ENCODE data around the gene VASN. TPM values are rescaled to one million over a fixed set of nuclear protein-coding genes. Genes with fewer than 3 reads are reported as not detected.

VASN gene
- total and polyA plus RNA-seq, 9 of the 15 experiments (the other 6 are each of a cell fraction or from before 2014, with no cell fraction given), result 0.01 to 2.5 (median 0.41) TPM; not detected in 1

DNA sequence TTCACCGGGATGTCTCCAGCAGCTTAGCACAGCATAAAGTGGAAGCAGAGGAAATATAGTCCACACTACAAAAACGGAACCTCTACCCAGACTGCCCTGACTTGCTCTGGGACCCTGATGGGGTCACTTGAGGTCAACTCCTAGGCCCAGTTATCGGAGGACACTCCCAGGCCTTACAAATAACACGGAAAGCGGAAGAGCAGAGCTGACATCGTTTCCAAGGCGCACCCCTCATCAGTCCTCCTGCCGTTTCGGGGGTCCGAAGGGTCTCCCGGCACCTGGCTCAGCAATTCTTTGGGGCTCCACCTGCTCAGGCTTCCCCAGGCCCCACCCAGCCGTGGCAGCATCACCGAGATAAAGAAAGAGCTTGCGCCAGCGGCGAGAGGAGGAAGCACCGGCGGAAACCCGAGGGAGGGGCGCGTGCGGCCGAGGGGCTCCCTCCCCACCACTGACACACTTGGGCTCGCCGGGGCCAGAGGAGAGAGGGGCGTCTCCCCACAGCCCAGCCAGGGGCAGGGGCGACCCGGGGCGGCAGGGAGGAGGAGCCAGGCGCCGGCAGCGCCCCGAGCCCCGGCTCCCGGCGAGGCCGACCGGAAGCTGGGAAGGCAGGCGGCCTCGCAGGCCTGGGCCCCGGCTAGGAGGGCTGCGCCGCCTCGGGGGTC, 44.0 kb downstream of the VASN start (continued):
- TF ChIP-seq, protein P1, sequence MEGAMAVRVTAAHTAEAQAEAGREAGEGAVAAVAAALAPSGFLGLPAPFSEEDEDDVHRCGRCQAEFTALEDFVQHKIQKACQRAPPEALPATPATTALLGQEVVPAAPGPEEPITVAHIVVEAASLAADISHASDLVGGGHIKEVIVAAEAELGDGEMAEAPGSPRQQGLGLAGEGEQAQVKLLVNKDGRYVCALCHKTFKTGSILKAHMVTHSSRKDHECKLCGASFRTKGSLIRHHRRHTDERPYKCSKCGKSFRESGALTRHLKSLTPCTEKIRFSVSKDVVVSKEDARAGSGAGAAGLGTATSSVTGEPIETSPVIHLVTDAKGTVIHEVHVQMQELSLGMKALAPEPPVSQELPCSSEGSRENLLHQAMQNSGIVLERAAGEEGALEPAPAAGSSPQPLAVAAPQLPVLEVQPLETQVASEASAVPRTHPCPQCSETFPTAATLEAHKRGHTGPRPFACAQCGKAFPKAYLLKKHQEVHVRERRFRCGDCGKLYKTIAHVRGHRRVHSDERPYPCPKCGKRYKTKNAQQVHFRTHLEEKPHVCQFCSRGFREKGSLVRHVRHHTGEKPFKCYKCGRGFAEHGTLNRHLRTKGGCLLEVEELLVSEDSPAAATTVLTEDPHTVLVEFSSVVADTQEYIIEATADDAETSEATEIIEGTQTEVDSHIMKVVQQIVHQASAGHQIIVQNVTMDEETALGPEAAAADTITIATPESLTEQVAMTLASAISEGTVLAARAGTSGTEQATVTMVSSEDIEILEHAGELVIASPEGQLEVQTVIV (CRISPR knock-in tag; IDR thresholded peaks at IDR 0.05; ENCODE audit: borderline replicate concordance), result no peak
- no peak for TF ChIP-seq TSHZ1 (CRISPR knock-in tag; IDR thresholded peaks at IDR 0.05)
- no peak for TF ChIP-seq MBD2 (IDR thresholded peaks at IDR 0.05; ENCODE audit: borderline replicate concordance, low read depth)
- TF ChIP-seq SRSF9 (IDR thresholded peaks at IDR 0.05; ENCODE audit: borderline replicate concordance, low read depth, low read length), result no peak
- no peak for TF ChIP-seq HEY1 (CRISPR knock-in tag; IDR thresholded peaks at IDR 0.05; ENCODE audit: borderline replicate concordance)
- TF ChIP-seq, protein P2, sequence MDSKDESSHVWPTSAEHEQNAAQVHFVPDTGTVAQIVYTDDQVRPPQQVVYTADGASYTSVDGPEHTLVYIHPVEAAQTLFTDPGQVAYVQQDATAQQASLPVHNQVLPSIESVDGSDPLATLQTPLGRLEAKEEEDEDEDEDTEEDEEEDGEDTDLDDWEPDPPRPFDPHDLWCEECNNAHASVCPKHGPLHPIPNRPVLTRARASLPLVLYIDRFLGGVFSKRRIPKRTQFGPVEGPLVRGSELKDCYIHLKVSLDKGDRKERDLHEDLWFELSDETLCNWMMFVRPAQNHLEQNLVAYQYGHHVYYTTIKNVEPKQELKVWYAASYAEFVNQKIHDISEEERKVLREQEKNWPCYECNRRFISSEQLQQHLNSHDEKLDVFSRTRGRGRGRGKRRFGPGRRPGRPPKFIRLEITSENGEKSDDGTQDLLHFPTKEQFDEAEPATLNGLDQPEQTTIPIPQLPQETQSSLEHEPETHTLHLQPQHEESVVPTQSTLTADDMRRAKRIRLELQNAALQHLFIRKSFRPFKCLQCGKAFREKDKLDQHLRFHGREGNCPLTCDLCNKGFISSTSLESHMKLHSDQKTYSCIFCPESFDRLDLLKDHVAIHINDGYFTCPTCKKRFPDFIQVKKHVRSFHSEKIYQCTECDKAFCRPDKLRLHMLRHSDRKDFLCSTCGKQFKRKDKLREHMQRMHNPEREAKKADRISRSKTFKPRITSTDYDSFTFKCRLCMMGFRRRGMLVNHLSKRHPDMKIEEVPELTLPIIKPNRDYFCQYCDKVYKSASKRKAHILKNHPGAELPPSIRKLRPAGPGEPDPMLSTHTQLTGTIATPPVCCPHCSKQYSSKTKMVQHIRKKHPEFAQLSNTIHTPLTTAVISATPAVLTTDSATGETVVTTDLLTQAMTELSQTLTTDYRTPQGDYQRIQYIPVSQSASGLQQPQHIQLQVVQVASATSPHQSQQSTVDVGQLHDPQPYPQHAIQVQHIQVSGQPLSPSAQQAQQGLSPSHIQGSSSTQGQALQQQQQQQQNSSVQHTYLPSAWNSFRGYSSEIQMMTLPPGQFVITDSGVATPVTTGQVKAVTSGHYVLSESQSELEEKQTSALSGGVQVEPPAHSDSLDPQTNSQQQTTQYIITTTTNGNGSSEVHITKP (IDR thresholded peaks at IDR 0.05; ENCODE audit: partially characterized antibody), result peak; percentile 65
- peak; percentile 22 for TF ChIP-seq TBP (optimal IDR thresholded peaks at IDR 0.05; ENCODE audit: low read depth, low read length)
- no peak for TF ChIP-seq HDAC3 (IDR thresholded peaks at IDR 0.05; ENCODE audit: borderline replicate concordance, partially characterized antibody)
- TF ChIP-seq ZNF124 (CRISPR knock-in tag; IDR thresholded peaks at IDR 0.05), result no peak
- TF ChIP-seq HMG20B (CRISPR knock-in tag; IDR thresholded peaks at IDR 0.05), result no peak
- no peak; the same call in 1 of the 2 replicates for TF ChIP-seq NR2C2 (CRISPR knock-in tag; IDR thresholded peaks at IDR 0.05)
- peak; percentile 76 for TF ChIP-seq NR2C2 (tag; IDR thresholded peaks at IDR 0.05)
- TF ChIP-seq HDAC2 (IDR thresholded peaks at IDR 0.05), result peak; percentile 64
- TF ChIP-seq ZNF184 (CRISPR knock-in tag; IDR thresholded peaks at IDR 0.05), result no peak
- TF ChIP-seq SAFB2 (IDR thresholded peaks at IDR 0.05; ENCODE audit: borderline replicate concordance, low read depth, low read length, severe bottlenecking), result no peak
- TF ChIP-seq ZNF253 (CRISPR knock-in tag; conservative IDR thresholded peaks at IDR 0.05), result no peak
- TF ChIP-seq THRB (CRISPR knock-in tag; conservative IDR thresholded peaks at IDR 0.05), result no peak

Measured in K562 (cell line).